ENCODE measurements around the gene CELF4.

Gene CELF4

GRCh38 chr18:37505321-37505720 is 60.3 kb downstream of the CELF4 start:
- no peak overlapping the region for H3K4me3 ChIP-seq (ENCODE audit: control insufficient read depth, low read depth, low read length)
- DNase-seq (ENCODE audit: low read depth), result no peak
- TF ChIP-seq CTCF (conservative IDR thresholded peaks at IDR 0.05; ENCODE audit: control insufficient read depth, insufficient read depth, low read depth, low read length), result no peak

GRCh38 chr18:37502601-37503000 is 63.0 kb downstream of the CELF4 start:
- no peak overlapping the region for H3K4me3 ChIP-seq (ENCODE audit: control insufficient read depth, low read depth, low read length)
- DNase-seq (ENCODE audit: low read depth), result no peak
- no peak for TF ChIP-seq CTCF (conservative IDR thresholded peaks at IDR 0.05; ENCODE audit: control insufficient read depth, insufficient read depth, low read depth, low read length)

- H3K4me3 ChIP-seq (ENCODE audit: control insufficient read depth, low read depth, low read length), result no peak overlapping the region
- DNase-seq (ENCODE audit: low read depth), result no peak
- no peak for TF ChIP-seq CTCF (conservative IDR thresholded peaks at IDR 0.05; ENCODE audit: control insufficient read depth, insufficient read depth, low read depth, low read length)
These were observed 63.6 kb downstream of the CELF4 start for GRCh38 chr18:37502036-37502435.

GRCh38 chr18:37501136-37501535 is 64.5 kb downstream of the CELF4 start:
- no peak overlapping the region for H3K4me3 ChIP-seq (ENCODE audit: control insufficient read depth, low read depth, low read length)
- no peak for TF ChIP-seq CTCF (conservative IDR thresholded peaks at IDR 0.05; ENCODE audit: control insufficient read depth, insufficient read depth, low read depth, low read length)
- no peak for DNase-seq (ENCODE audit: low read depth)

GRCh38 chr18:37499913-37500312 is 65.7 kb downstream of the CELF4 start:
- DNase-seq (ENCODE audit: low read depth), result no peak
- no peak overlapping the region for H3K4me3 ChIP-seq (ENCODE audit: control insufficient read depth, low read depth, low read length)
- no peak for TF ChIP-seq CTCF (conservative IDR thresholded peaks at IDR 0.05; ENCODE audit: control insufficient read depth, insufficient read depth, low read depth, low read length)

- H3K4me3 ChIP-seq (ENCODE audit: control insufficient read depth, low read depth, low read length), result no peak overlapping the region
- TF ChIP-seq CTCF (conservative IDR thresholded peaks at IDR 0.05; ENCODE audit: control insufficient read depth, insufficient read depth, low read depth, low read length), result no peak
- DNase-seq (ENCODE audit: low read depth), result no peak
These were observed 66.6 kb downstream of the CELF4 start for GRCh38 chr18:37499044-37499443.

- TF ChIP-seq CTCF (conservative IDR thresholded peaks at IDR 0.05; ENCODE audit: control insufficient read depth, insufficient read depth, low read depth, low read length), result no peak
- no peak overlapping the region for H3K4me3 ChIP-seq (ENCODE audit: control insufficient read depth, low read depth, low read length)
- DNase-seq (ENCODE audit: low read depth), result no peak
These were observed 67.6 kb downstream of the CELF4 start for GRCh38 chr18:37497853-37498518.

Data from fibroblast of mammary gland (primary cell).